ENCODE data around the gene BMPR2. TPM values are rescaled to one million over a fixed set of nuclear protein-coding genes. Genes with fewer than 3 reads are reported as not detected.

The BMPR2 gene
- total and polyA plus RNA-seq, 10 donors, result 3.2 to 71.3 (median 50.4) TPM

GRCh38 chr2:202512176-202512575 is 136.0 kb downstream of the BMPR2 start:
- Histone ChIP-seq H3K27me3 (replicated peaks in 1 of 7) (no peaks in the 10 kb centered on the region), H3K27ac (no peak overlapping the region), H3K4me3 (no peak overlapping the region), H3K36me3 (peaks cover 0 to 30% (median 11%) of the 10 kb centered on the region in 6 donors), H3K4me1 (no peaks in the 10 kb centered on the region), H3K9me3 (no peaks in the 10 kb centered on the region)
- DNase-seq, result no peak
- intact Hi-C loops (cut with DNase I; ENCODE audit: low total_unique reads), result no loop called here
- WGBS, 5 donors, result 92 to 96% (median 94%) methylated on average over 2 of the region's 2 CpGs
- TF ChIP-seq POLR2AphosphoS5 (IDR thresholded peaks at IDR 0.05) (no peak), POLR2A (IDR thresholded peaks at IDR 0.05) (no peak), CTCF (IDR thresholded peaks at IDR 0.05 in 8 of 11, conservative IDR thresholded peaks at IDR 0.05 in 3 of 11) (no peak)

GRCh38 chr2:202514732-202515131 is 138.6 kb downstream of the BMPR2 start:
- intact Hi-C loops (cut with DNase I; ENCODE audit: low total_unique reads), result no loop called here
- WGBS, 5 donors, result 77 to 90% (median 80%) methylated on average over 3 of the region's 3 CpGs
- TF ChIP-seq POLR2A (IDR thresholded peaks at IDR 0.05), result no peak
- TF ChIP-seq CTCF (IDR thresholded peaks at IDR 0.05 in 8 of 11, conservative IDR thresholded peaks at IDR 0.05 in 3 of 11), result no peak
- TF ChIP-seq POLR2AphosphoS5 (IDR thresholded peaks at IDR 0.05), result no peak
- no peak overlapping the region for H3K27ac ChIP-seq
- H3K9me3 ChIP-seq, result no peaks in the 10 kb centered on the region
- H3K4me3 ChIP-seq, result no peak overlapping the region
- peaks cover 0 to 53% (median 24%) of the 10 kb centered on the region in 6 donors for H3K36me3 ChIP-seq
- no peaks in the 10 kb centered on the region for H3K27me3 ChIP-seq (replicated peaks in 1 of 7)
- H3K4me1 ChIP-seq, result no peaks in the 10 kb centered on the region
- DNase-seq, result no peak

- intact Hi-C loops (cut with DNase I; ENCODE audit: low total_unique reads), result no loop called here
- H3K9me3 ChIP-seq, result no peaks in the 10 kb centered on the region
- TF ChIP-seq POLR2AphosphoS5 (IDR thresholded peaks at IDR 0.05), result no peak
- TF ChIP-seq POLR2A (IDR thresholded peaks at IDR 0.05), result no peak
- no peak for TF ChIP-seq CTCF (IDR thresholded peaks at IDR 0.05 in 8 of 11, conservative IDR thresholded peaks at IDR 0.05 in 3 of 11)
- peaks cover 0 to 95% (median 40%) of the 10 kb centered on the region in 6 donors for H3K36me3 ChIP-seq
- no peak overlapping the region for H3K27ac ChIP-seq
- no peak for DNase-seq
- no peaks in the 10 kb centered on the region for H3K27me3 ChIP-seq (replicated peaks in 1 of 7)
- 93 to 98% (median 96%) methylated on average over 1 of the region's 1 CpG for WGBS, 5 donors
- H3K4me3 ChIP-seq, result no peak overlapping the region
- H3K4me1 ChIP-seq, result no peaks in the 10 kb centered on the region
Measured at GRCh38 chr2:202519453-202519852, 143.3 kb downstream of the BMPR2 start.

- no peak for DNase-seq
- intact Hi-C loops (cut with DNase I; ENCODE audit: low total_unique reads), result no loop called here
- Histone ChIP-seq H3K27me3 (replicated peaks in 1 of 7) (no peaks in the 10 kb centered on the region), H3K9me3 (no peaks in the 10 kb centered on the region), H3K27ac (no peak overlapping the region), H3K4me3 (no peak overlapping the region), H3K4me1 (no peaks in the 10 kb centered on the region), H3K36me3 (peaks cover 0 to 85% (median 32%) of the 10 kb centered on the region in 6 donors)
- no peak for TF ChIP-seq CTCF (IDR thresholded peaks at IDR 0.05 in 8 of 11, conservative IDR thresholded peaks at IDR 0.05 in 3 of 11)
- TF ChIP-seq POLR2AphosphoS5 (IDR thresholded peaks at IDR 0.05), result no peak
- no peak for TF ChIP-seq POLR2A (IDR thresholded peaks at IDR 0.05)
Measured at GRCh38 chr2:202521470-202521869, 145.3 kb downstream of the BMPR2 start.
